GM23338 (cell line): Measurements from ENCODE around the gene C14orf180. TPM values are rescaled to one million over a fixed set of nuclear protein-coding genes. Genes with fewer than 3 reads are reported as not detected.

Experiments used
- ETS1 ChIP-seq: IDR thresholded peaks from 2 replicates; pipeline ENCODE4 v1.6.1; 2016; ENCODE audit warnings: antibody characterized with exemption
- JUNB ChIP-seq: IDR thresholded peaks from one replicate; pipeline ENCODE4 v1.6.1; 2016; ENCODE audit warnings: antibody characterized with exemption; ENCODE audit not compliant: unreplicated experiment
- POLR2AphosphoS5 ChIP-seq: IDR thresholded peaks from 2 replicates; pipeline ENCODE4 v1.6.1; 2016; ENCODE audit warnings: antibody characterized with exemption, low read depth
- REST ChIP-seq: IDR thresholded peaks from one replicate; pipeline ENCODE4 v1.6.1; 2018; ENCODE audit warnings: antibody characterized with exemption; ENCODE audit not compliant: unreplicated experiment
- STAT1 ChIP-seq: IDR thresholded peaks from one replicate; pipeline ENCODE4 v1.6.1; 2016; ENCODE audit warnings: antibody characterized with exemption; ENCODE audit not compliant: unreplicated experiment
- polyA plus RNA-seq: library from polyadenylated mRNA; unstranded; fragments of >200 nt; fragmentation: Nextera tagmentation; extraction: Ambion mirVana; gene quantifications from 2 replicates; pipeline ENCODE4 v1.2.1, GENCODE V29; 2016
- total RNA-seq: library from RNA; depleted of rRNA; stranded (reverse); fragments of >200 nt; shearing (Covaris generic); gene quantifications from 2 replicates; pipeline ENCODE4 v1.2.3, GENCODE V29; 2014
- TF ChIP-seq, protein P1 (sequence below): fragments of 250-450 bp; sonication (Bioruptor Pico); IDR thresholded peaks from 2 replicates; pipeline ENCODE4 v1.5.0; 2020; ENCODE audit warnings: mild to moderate bottlenecking, moderate library complexity

The C14orf180 gene
- total and polyA plus RNA-seq, 2 experiments from 2014 or later = not detected

DNA sequence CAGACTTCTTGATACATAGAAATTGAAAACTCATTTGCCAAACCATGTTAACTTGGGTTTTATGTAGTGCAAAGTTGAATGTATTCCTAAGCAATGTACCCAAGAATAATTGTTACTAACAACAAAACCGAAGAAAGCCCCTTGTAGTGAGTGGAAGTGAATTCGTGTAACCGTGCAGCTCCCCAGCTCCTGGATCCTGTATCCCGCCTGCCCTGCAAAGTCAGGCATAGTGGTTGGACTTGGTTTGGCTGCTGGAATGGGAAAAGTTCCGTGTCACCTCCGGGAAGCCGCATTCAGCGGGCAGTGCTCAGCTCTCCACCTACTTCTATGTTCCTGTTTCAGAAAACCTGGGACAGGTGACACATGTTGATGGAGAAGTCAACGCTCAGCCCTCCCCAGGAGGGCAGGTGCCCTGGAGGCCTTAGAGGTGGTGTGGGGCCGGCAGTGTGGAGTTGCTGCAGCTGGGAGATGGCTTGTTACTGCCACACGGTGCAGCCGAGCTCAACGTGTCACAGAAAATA lies 29.2 kb upstream of the C14orf180 start (continued):
- TF ChIP-seq, protein P1, sequence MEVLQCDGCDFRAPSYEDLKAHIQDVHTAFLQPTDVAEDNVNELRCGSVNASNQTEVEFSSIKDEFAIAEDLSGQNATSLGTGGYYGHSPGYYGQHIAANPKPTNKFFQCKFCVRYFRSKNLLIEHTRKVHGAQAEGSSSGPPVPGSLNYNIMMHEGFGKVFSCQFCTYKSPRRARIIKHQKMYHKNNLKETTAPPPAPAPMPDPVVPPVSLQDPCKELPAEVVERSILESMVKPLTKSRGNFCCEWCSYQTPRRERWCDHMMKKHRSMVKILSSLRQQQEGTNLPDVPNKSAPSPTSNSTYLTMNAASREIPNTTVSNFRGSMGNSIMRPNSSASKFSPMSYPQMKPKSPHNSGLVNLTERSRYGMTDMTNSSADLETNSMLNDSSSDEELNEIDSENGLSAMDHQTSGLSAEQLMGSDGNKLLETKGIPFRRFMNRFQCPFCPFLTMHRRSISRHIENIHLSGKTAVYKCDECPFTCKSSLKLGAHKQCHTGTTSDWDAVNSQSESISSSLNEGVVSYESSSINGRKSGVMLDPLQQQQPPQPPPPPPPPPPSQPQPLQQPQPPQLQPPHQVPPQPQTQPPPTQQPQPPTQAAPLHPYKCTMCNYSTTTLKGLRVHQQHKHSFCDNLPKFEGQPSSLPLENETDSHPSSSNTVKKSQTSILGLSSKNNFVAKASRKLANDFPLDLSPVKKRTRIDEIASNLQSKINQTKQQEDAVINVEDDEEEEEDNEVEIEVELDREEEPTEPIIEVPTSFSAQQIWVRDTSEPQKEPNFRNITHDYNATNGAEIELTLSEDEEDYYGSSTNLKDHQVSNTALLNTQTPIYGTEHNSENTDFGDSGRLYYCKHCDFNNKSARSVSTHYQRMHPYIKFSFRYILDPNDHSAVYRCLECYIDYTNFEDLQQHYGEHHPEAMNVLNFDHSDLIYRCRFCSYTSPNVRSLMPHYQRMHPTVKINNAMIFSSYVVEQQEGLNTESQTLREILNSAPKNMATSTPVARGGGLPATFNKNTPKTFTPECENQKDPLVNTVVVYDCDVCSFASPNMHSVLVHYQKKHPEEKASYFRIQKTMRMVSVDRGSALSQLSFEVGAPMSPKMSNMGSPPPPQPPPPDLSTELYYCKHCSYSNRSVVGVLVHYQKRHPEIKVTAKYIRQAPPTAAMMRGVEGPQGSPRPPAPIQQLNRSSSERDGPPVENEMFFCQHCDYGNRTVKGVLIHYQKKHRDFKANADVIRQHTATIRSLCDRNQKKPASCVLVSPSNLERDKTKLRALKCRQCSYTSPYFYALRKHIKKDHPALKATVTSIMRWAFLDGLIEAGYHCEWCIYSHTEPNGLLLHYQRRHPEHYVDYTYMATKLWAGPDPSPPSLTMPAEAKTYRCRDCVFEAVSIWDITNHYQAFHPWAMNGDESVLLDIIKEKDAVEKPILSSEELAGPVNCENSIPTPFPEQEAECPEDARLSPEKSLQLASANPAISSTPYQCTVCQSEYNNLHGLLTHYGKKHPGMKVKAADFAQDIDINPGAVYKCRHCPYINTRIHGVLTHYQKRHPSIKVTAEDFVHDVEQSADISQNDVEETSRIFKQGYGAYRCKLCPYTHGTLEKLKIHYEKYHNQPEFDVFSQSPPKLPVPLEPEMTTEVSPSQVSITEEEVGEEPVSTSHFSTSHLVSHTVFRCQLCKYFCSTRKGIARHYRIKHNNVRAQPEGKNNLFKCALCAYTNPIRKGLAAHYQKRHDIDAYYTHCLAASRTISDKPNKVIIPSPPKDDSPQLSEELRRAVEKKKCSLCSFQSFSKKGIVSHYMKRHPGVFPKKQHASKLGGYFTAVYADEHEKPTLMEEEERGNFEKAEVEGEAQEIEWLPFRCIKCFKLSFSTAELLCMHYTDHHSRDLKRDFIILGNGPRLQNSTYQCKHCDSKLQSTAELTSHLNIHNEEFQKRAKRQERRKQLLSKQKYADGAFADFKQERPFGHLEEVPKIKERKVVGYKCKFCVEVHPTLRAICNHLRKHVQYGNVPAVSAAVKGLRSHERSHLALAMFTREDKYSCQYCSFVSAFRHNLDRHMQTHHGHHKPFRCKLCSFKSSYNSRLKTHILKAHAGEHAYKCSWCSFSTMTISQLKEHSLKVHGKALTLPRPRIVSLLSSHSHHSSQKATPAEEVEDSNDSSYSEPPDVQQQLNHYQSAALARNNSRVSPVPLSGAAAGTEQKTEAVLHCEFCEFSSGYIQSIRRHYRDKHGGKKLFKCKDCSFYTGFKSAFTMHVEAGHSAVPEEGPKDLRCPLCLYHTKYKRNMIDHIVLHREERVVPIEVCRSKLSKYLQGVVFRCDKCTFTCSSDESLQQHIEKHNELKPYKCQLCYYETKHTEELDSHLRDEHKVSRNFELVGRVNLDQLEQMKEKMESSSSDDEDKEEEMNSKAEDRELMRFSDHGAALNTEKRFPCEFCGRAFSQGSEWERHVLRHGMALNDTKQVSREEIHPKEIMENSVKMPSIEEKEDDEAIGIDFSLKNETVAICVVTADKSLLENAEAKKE = no peak
- TF ChIP-seq POLR2AphosphoS5 = no peak
- TF ChIP-seq STAT1 = no peak
- no peak for TF ChIP-seq REST
- no peak for TF ChIP-seq JUNB
- no peak for TF ChIP-seq ETS1
